ENCODE data around the gene AMOTL2.

The AMOTL2 gene

GRCh38 chr3:134378384-134378783 is 4.1 kb upstream of the AMOTL2 start:
- DNase-seq: peak in 1 of 2 donors; percentile 47

- DNase-seq: no peak
Observed at GRCh38 chr3:134377896-134378295, 3.6 kb upstream of the AMOTL2 start.

- DNase-seq: no peak
Observed at GRCh38 chr3:134376786-134377426, 2.7 kb upstream of the AMOTL2 start.

GRCh38 chr3:134376385-134376765 is 2.1 kb upstream of the AMOTL2 start:
- no peak for DNase-seq

GRCh38 chr3:134375582-134376384 is 1.5 kb upstream of the AMOTL2 start:
- no peak for DNase-seq

- DNase-seq: no peak
Observed at GRCh38 chr3:134374791-134375581, 739 bp upstream of the AMOTL2 start.

- no peak for DNase-seq
Observed at GRCh38 chr3:134373271-134374104, 759 bp downstream of the AMOTL2 start.

GRCh38 chr3:134372396-134373270 is 1.6 kb downstream of the AMOTL2 start:
- DNase-seq: no peak

- DNase-seq: no peak
Observed at GRCh38 chr3:134371542-134372324, 2.5 kb downstream of the AMOTL2 start.

GRCh38 chr3:134370611-134371531 is 3.4 kb downstream of the AMOTL2 start:
- no peak for DNase-seq

GRCh38 chr3:134369861-134370596 is 4.2 kb downstream of the AMOTL2 start:
- DNase-seq: no peak

- no peak for DNase-seq
Observed at GRCh38 chr3:134369231-134369741, 5.0 kb downstream of the AMOTL2 start.

- DNase-seq: no peak
Observed at GRCh38 chr3:134368751-134369105, 5.5 kb downstream of the AMOTL2 start.

GRCh38 chr3:134367869-134368750 is 6.1 kb downstream of the AMOTL2 start:
- DNase-seq: no peak

GRCh38 chr3:134366928-134367811 is 7.1 kb downstream of the AMOTL2 start:
- DNase-seq: no peak

GRCh38 chr3:134366221-134366927 is 7.9 kb downstream of the AMOTL2 start:
- no peak for DNase-seq
